NCI-H2227 (cell line): ENCODE results near the gene SPNS2.

Experiments
- DNase-seq: peaks from one replicate; lab custom pipeline; 2025; ENCODE audit not compliant: unreplicated experiment; lab: John Stamatoyannopoulos, UW

The SPNS2 gene

GRCh38 chr17:4548721-4549531 lies 50.2 kb downstream of the SPNS2 start:
- no peak for DNase-seq

- no peak for DNase-seq
Measured at GRCh38 chr17:4549781-4550533, 51.3 kb downstream of the SPNS2 start.

GRCh38 chr17:4550534-4551039 lies 51.9 kb downstream of the SPNS2 start:
- no peak for DNase-seq

GRCh38 chr17:4551141-4551540 lies 52.5 kb downstream of the SPNS2 start:
- no peak for DNase-seq

- no peak for DNase-seq
Measured at GRCh38 chr17:4551796-4552525, 53.3 kb downstream of the SPNS2 start.

GRCh38 chr17:4553669-4554068 lies 55.0 kb downstream of the SPNS2 start:
- DNase-seq, result no peak

- no peak for DNase-seq
Measured at GRCh38 chr17:4554441-4554996, 55.8 kb downstream of the SPNS2 start.

GRCh38 chr17:4554997-4555799 lies 56.5 kb downstream of the SPNS2 start, which contains the start of gene MYBBP1A:
Gene MYBBP1A, minus strand, starts transcription at chr17:4555384. Its CDS starts 60 bp downstream, at chr17:4555324.
- DNase-seq, result peak; percentile 97

- DNase-seq, result peak; percentile 45
Measured at GRCh38 chr17:4555873-4556759, 57.4 kb downstream of the SPNS2 start.

- DNase-seq, result no peak
Measured at GRCh38 chr17:4556996-4557395, 58.3 kb downstream of the SPNS2 start.

- DNase-seq, result no peak
Measured at GRCh38 chr17:4557626-4558346, 59.1 kb downstream of the SPNS2 start.

GRCh38 chr17:4558347-4558971 lies 59.8 kb downstream of the SPNS2 start:
- no peak for DNase-seq

GRCh38 chr17:4559139-4559791 lies 60.6 kb downstream of the SPNS2 start:
- no peak for DNase-seq

GRCh38 chr17:4559966-4560365 lies 61.3 kb downstream of the SPNS2 start:
- DNase-seq, result no peak

GRCh38 chr17:4560421-4560820 lies 61.7 kb downstream of the SPNS2 start, which contains the start of gene GGT6:
Gene GGT6, minus strand, starts transcription at chr17:4560577. Its CDS starts 56 bp downstream, at chr17:4560521.
- DNase-seq, result no peak

- no peak for DNase-seq
Measured at GRCh38 chr17:4560837-4561256, 62.2 kb downstream of the SPNS2 start.
